WTC11 (cell line): ENCODE measurements around the gene EHMT1. TPM values are rescaled to one million over a fixed set of nuclear protein-coding genes. Genes with fewer than 3 reads are reported as not detected.

Experiments
- ATAC-seq: fragments of 200-7000 bp; cut with Tn5 transposase; 2 replicates; pipeline ENCODE4 v1.10.0; 2021; ENCODE audit warnings: mild to moderate bottlenecking, moderate library complexity
- CTCF ChIA-PET: fragments of 300-600 bp; sonication (Branson Sonifier 250); formaldehyde crosslinking; loops from one replicate; lab custom pipeline; 2021; ENCODE audit warnings: antibody characterized with exemption; lab: Charles Lee
- POLR2A ChIA-PET: fragments of 350-600 bp; sonication (Branson Sonifier 250); formaldehyde crosslinking; loops from one replicate; lab custom pipeline; 2021; ENCODE audit warnings: antibody characterized with exemption; lab: Charles Lee
- DNase-seq: peaks from one replicate; pipeline ENCODE4 v3.0.0; 2021; ENCODE audit warnings: low spot score
- H3K27ac Mint-ChIP-seq: 2 replicates; pipeline ENCODE4 v1.8.0; 2021; ENCODE audit warnings: mixed read lengths
- H3K27me3 Mint-ChIP-seq: 2 replicates; pipeline ENCODE4 v1.8.0; 2021; ENCODE audit warnings: low read depth, mild to moderate bottlenecking, moderate library complexity, mixed read lengths
- H3K36me3 Mint-ChIP-seq: 2 replicates; pipeline ENCODE4 v1.8.0; 2021; ENCODE audit warnings: mixed read lengths
- H3K4me1 Mint-ChIP-seq: 2 replicates; pipeline ENCODE4 v1.8.0; 2022; ENCODE audit warnings: mixed read lengths
- H3K4me3 Mint-ChIP-seq: 2 replicates; pipeline ENCODE4 v1.8.0; 2021; ENCODE audit warnings: mild to moderate bottlenecking, moderate library complexity, mixed read lengths
- H3K9me3 Mint-ChIP-seq: 2 replicates; pipeline ENCODE4 v1.8.0; 2021; ENCODE audit warnings: mixed read lengths
- ATF1 ChIP-seq: sonication (generic); formaldehyde crosslinking; IDR thresholded peaks from 2 replicates; pipeline ENCODE4 v1.8.1; 2023; ENCODE audit warnings: mild to moderate bottlenecking, moderate library complexity, missing genetic modification reagents
- CTCF ChIP-seq: fragments of 200-600 bp; IDR thresholded peaks from 2 replicates; pipeline ENCODE4 v1.8.0; 2022; ENCODE audit warnings: antibody characterized with exemption
- ELF4 ChIP-seq: sonication (generic); formaldehyde crosslinking; IDR thresholded peaks from 2 replicates; pipeline ENCODE4 v1.8.1; 2022; ENCODE audit warnings: low read depth, mild to moderate bottlenecking, moderate library complexity, missing genetic modification reagents
- JAZF1 ChIP-seq: fragments of 250-450 bp; sonication (Bioruptor Pico); IDR thresholded peaks from 2 replicates; pipeline ENCODE4 v1.9.0; 2021; ENCODE audit warnings: moderate library complexity, mild to moderate bottlenecking, inconsistent platforms
- KAT7 ChIP-seq: sonication (generic); formaldehyde crosslinking; IDR thresholded peaks from 2 replicates; pipeline ENCODE4 v1.8.1; 2023; ENCODE audit warnings: missing genetic modification reagents, mild to moderate bottlenecking, borderline replicate concordance
- NR1H2 ChIP-seq: sonication (generic); formaldehyde crosslinking; IDR thresholded peaks from 2 replicates; pipeline ENCODE4 v1.9.0; 2021; ENCODE audit warnings: mild to moderate bottlenecking, moderate library complexity, missing genetic modification reagents
- PRRX2 ChIP-seq: fragments of 250-450 bp; sonication (Bioruptor Pico); IDR thresholded peaks from 2 replicates; pipeline ENCODE4 v1.8.0; 2021; ENCODE audit warnings: mild to moderate bottlenecking
- SMAD4 ChIP-seq: sonication (generic); formaldehyde crosslinking; IDR thresholded peaks from 2 replicates; pipeline ENCODE4 v1.8.0; 2022; ENCODE audit warnings: mild to moderate bottlenecking, missing genetic modification reagents
- STAT6 ChIP-seq: sonication (generic); formaldehyde crosslinking; conservative IDR thresholded peaks from 2 replicates; pipeline ENCODE4 v1.8.1; 2023; ENCODE audit warnings: mild to moderate bottlenecking, low read depth, missing genetic modification reagents, moderate library complexity
- TP53 ChIP-seq: sonication (generic); formaldehyde crosslinking; IDR thresholded peaks from 2 replicates; pipeline ENCODE4 v1.8.1; 2023; ENCODE audit warnings: mild to moderate bottlenecking, missing genetic modification reagents
- ZNF121 ChIP-seq: sonication (generic); formaldehyde crosslinking; IDR thresholded peaks from 2 replicates; pipeline ENCODE4 v1.8.0; 2023; ENCODE audit warnings: missing genetic modification reagents
- ZNF263 ChIP-seq: sonication (generic); formaldehyde crosslinking; IDR thresholded peaks from 2 replicates; pipeline ENCODE4 v1.8.1; 2022; ENCODE audit warnings: low read depth, mild to moderate bottlenecking, moderate library complexity, missing genetic modification reagents
- ZNF416 ChIP-seq: fragments of 250-450 bp; sonication (Bioruptor Pico); IDR thresholded peaks from 2 replicates; pipeline ENCODE4 v1.9.0; 2021; ENCODE audit warnings: mild to moderate bottlenecking, inconsistent platforms
- total RNA-seq: library from RNA; stranded (reverse); gene quantifications from 3 replicates; pipeline ENCODE4 v1.2.3, GENCODE V29; 2021
- TF ChIP-seq, protein P1 (sequence below): sonication (generic); formaldehyde crosslinking; IDR thresholded peaks from 2 replicates; pipeline ENCODE4 v1.8.0; 2023; ENCODE audit warnings: mild to moderate bottlenecking, missing genetic modification reagents
- TF ChIP-seq, protein P2 (sequence below): sonication (generic); formaldehyde crosslinking; IDR thresholded peaks from 2 replicates; pipeline ENCODE4 v1.8.0; 2022; ENCODE audit warnings: mild to moderate bottlenecking, missing genetic modification reagents
- TF ChIP-seq, protein P3 (sequence below): fragments of 250-450 bp; sonication (Bioruptor Pico); IDR thresholded peaks from 2 replicates; pipeline ENCODE4 v1.9.0; 2021; ENCODE audit warnings: mild to moderate bottlenecking

EHMT1 gene
- total RNA-seq, 1 experiment from 2014 or later = 170 TPM

DNA sequence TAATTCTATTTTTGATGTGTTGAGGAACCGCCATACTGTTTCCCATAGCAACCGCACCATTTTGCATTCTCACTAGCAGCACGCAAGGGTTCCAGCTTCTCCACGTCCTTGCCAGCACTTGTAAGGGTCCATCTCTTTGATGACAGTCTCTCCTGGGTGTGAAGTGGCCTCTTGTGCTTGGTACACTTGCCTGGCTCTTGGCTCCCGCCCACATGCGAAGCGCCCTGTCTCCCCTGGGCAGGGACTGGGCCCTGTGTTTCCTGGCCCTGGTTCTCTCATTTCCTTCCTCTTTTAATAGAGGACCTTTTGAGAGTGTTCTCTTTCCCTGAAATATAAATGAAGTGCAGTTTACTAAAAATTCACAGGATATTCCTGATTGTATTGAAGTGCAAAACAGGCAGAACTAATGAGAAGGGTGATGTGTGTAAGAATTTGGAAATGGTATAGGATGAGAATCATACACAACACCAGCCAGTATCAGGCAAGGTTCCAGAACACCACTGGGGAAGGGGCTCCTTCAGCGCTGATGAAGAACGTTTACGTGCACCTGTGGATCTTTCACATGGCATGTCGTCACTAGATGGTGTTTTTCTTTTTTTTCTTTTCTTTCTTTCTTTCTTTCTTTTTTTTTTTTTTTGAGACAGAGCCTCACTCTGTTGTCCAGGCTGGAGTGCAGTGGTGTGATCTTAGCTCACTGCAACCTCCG is 73.0 kb downstream of the EHMT1 start (continued):
- TF ChIP-seq, protein P1, sequence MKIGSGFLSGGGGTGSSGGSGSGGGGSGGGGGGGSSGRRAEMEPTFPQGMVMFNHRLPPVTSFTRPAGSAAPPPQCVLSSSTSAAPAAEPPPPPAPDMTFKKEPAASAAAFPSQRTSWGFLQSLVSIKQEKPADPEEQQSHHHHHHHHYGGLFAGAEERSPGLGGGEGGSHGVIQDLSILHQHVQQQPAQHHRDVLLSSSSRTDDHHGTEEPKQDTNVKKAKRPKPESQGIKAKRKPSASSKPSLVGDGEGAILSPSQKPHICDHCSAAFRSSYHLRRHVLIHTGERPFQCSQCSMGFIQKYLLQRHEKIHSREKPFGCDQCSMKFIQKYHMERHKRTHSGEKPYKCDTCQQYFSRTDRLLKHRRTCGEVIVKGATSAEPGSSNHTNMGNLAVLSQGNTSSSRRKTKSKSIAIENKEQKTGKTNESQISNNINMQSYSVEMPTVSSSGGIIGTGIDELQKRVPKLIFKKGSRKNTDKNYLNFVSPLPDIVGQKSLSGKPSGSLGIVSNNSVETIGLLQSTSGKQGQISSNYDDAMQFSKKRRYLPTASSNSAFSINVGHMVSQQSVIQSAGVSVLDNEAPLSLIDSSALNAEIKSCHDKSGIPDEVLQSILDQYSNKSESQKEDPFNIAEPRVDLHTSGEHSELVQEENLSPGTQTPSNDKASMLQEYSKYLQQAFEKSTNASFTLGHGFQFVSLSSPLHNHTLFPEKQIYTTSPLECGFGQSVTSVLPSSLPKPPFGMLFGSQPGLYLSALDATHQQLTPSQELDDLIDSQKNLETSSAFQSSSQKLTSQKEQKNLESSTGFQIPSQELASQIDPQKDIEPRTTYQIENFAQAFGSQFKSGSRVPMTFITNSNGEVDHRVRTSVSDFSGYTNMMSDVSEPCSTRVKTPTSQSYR (CRISPR knock-in tag) = no peak
- TF ChIP-seq, protein P2, sequence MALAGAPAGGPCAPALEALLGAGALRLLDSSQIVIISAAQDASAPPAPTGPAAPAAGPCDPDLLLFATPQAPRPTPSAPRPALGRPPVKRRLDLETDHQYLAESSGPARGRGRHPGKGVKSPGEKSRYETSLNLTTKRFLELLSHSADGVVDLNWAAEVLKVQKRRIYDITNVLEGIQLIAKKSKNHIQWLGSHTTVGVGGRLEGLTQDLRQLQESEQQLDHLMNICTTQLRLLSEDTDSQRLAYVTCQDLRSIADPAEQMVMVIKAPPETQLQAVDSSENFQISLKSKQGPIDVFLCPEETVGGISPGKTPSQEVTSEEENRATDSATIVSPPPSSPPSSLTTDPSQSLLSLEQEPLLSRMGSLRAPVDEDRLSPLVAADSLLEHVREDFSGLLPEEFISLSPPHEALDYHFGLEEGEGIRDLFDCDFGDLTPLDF (CRISPR knock-in tag) = no peak
- TF ChIP-seq CTCF = no peak
- TF ChIP-seq JAZF1 (CRISPR knock-in tag) = no peak
- no peak for TF ChIP-seq ZNF121 (CRISPR knock-in tag)
- no peak for TF ChIP-seq SMAD4
- no peak for TF ChIP-seq ATF1 (CRISPR knock-in tag)
- no peak for TF ChIP-seq ZNF263

DNA sequence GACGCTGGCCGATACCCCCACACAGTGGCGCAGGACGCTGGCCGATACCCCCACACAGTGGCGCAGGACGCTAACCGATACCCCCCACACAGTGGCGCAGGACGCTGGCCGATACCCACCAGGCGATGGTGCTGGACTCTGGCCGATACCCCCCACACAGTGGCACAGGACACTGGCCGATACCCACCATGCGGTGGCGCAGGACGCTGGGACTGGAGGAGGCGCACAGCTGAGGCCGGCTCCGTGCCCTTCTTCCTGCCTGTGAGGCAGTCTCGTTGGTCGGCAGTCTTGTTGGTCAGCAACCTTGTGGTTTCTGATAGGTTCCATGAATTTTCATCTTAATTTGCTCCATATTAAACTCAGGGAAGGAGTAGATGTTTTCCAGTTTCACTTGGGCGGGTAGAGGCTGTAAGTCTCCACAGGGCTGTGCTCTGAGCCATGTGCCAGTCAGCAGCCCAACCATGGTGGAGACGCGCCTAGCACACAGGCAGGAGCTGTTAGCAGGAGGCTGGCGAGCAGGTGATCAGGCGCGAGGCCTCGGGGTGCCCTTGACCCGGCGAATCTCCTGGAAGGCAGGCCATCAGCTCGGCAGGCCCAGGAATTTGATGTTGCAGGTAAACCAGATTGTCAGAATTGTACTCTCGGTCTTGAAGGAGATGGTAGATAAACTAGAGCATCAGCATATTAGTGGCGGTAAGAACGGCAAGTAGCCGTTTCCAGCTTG is 75.6 kb downstream of the EHMT1 start:
- ATAC-seq = 0 out of 2 replicates have a peak, but pooled peaks have one; percentile 5
- CTCF ChIA-PET = interaction anchor here (0.6 to 5.5 kb wide), 25 partner anchors 10 to 142 kb away, joined by 3 to 113 read pairs (median 5); partner anchors contain the start of genes ARRDC1, EHMT1 and MRPL41
- H3K4me1 Mint-ChIP-seq = peaks cover 79% of the 10 kb centered on the region
- no peaks in the 10 kb centered on the region for H3K36me3 Mint-ChIP-seq
- no peaks in the 10 kb centered on the region for H3K27me3 Mint-ChIP-seq
- POLR2A ChIA-PET = interaction anchor here (1.2 kb wide), 1 partner anchor 23 kb away, joined by 3 read pairs; no protein-coding TSS in a partner anchor
- peak overlapping the region; percentile 98 for H3K27ac Mint-ChIP-seq
- no peaks in the 10 kb centered on the region for H3K9me3 Mint-ChIP-seq
- no peak overlapping the region for H3K4me3 Mint-ChIP-seq
- DNase-seq = no peak
- TF ChIP-seq STAT6 (no peak), NR1H2 (no peak), ZNF416 (CRISPR knock-in tag) (no peak), JAZF1 (CRISPR knock-in tag) (no peak), ZNF263 (no peak), KAT7 (CRISPR knock-in tag) (no peak), CTCF (no peak), TP53 (CRISPR knock-in tag) (no peak), PRRX2 (CRISPR knock-in tag) (no peak), ELF4 (CRISPR knock-in tag) (no peak)
- TF ChIP-seq, protein P3, sequence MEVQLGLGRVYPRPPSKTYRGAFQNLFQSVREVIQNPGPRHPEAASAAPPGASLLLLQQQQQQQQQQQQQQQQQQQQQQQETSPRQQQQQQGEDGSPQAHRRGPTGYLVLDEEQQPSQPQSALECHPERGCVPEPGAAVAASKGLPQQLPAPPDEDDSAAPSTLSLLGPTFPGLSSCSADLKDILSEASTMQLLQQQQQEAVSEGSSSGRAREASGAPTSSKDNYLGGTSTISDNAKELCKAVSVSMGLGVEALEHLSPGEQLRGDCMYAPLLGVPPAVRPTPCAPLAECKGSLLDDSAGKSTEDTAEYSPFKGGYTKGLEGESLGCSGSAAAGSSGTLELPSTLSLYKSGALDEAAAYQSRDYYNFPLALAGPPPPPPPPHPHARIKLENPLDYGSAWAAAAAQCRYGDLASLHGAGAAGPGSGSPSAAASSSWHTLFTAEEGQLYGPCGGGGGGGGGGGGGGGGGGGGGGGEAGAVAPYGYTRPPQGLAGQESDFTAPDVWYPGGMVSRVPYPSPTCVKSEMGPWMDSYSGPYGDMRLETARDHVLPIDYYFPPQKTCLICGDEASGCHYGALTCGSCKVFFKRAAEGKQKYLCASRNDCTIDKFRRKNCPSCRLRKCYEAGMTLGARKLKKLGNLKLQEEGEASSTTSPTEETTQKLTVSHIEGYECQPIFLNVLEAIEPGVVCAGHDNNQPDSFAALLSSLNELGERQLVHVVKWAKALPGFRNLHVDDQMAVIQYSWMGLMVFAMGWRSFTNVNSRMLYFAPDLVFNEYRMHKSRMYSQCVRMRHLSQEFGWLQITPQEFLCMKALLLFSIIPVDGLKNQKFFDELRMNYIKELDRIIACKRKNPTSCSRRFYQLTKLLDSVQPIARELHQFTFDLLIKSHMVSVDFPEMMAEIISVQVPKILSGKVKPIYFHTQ = no peak
- TF ChIP-seq, protein P1 (CRISPR knock-in tag) = no peak
